MM.1S (cell line): ENCODE measurements around the gene GPX7.

Experiments used
- DNase-seq: peaks from one replicate; pipeline ENCODE4 v3.0.0-alpha.2; 2015
- H2AFZ ChIP-seq: fragments of 300-600 bp; sonication (generic); 2 replicates; pipeline ENCODE4 v1.6.0; 2016; ENCODE audit warnings: antibody characterized with exemption, low read length
- H3F3A ChIP-seq: fragments of 300-600 bp; sonication (generic); 2 replicates; pipeline ENCODE4 v1.6.1; 2016; ENCODE audit warnings: mild to moderate bottlenecking, antibody characterized with exemption, low read length, moderate library complexity, mixed read lengths; ENCODE audit not compliant: insufficient read depth
- H3K27ac ChIP-seq: fragments of 300-600 bp; sonication (generic); 2 replicates; pipeline ENCODE4 v1.5.1; 2016; ENCODE audit warnings: mild to moderate bottlenecking, low read length
- H3K27me3 ChIP-seq: fragments of 300-600 bp; sonication (generic); replicated peaks from 2 replicates; pipeline ENCODE4 v1.6.0; 2016; ENCODE audit warnings: low read length; ENCODE audit not compliant: insufficient read depth
- H3K36me3 ChIP-seq: fragments of 300-600 bp; sonication (generic); replicated peaks from 2 replicates; pipeline ENCODE4 v1.6.1; 2016; ENCODE audit warnings: mild to moderate bottlenecking, low read length, mixed read lengths; ENCODE audit not compliant: insufficient read depth
- H3K4me1 ChIP-seq: fragments of 300-600 bp; sonication (generic); 2 replicates; pipeline ENCODE4 v1.6.1; 2016; ENCODE audit warnings: low read length, mixed read lengths
- H3K4me2 ChIP-seq: fragments of 300-600 bp; sonication (generic); 2 replicates; pipeline ENCODE4 v1.6.0; 2016; ENCODE audit warnings: low read depth, low read length
- H3K4me3 ChIP-seq: fragments of 300-600 bp; sonication (generic); 2 replicates; pipeline ENCODE4 v1.5.1; 2016; ENCODE audit warnings: low read length, mixed read lengths
- H3K79me2 ChIP-seq: fragments of 300-600 bp; sonication (generic); 2 replicates; pipeline ENCODE4 v1.6.1; 2016; ENCODE audit warnings: mixed run types, low read length, mixed read lengths
- H3K9ac ChIP-seq: fragments of 300-600 bp; sonication (generic); 2 replicates; pipeline ENCODE4 v1.6.1; 2016; ENCODE audit warnings: low read length, mixed read lengths
- H3K9me2 ChIP-seq: fragments of 300-600 bp; sonication (generic); replicated peaks from 2 replicates; pipeline ENCODE4 v1.6.1; 2016; ENCODE audit warnings: mild to moderate bottlenecking, low read length, mixed read lengths; ENCODE audit not compliant: insufficient read depth
- H3K9me3 ChIP-seq: fragments of 300-600 bp; sonication (generic); replicated peaks from 2 replicates; pipeline ENCODE4 v1.6.1; 2016; ENCODE audit warnings: mild to moderate bottlenecking, low read length, mixed read lengths; ENCODE audit not compliant: insufficient read depth
- H4K20me1 ChIP-seq: fragments of 300-600 bp; sonication (generic); 2 replicates; pipeline ENCODE4 v1.6.1; 2016; ENCODE audit warnings: mild to moderate bottlenecking, low read length, moderate library complexity, mixed read lengths; ENCODE audit not compliant: insufficient read depth
- EZH2 ChIP-seq: fragments of 300-600 bp; sonication (generic); optimal IDR thresholded peaks from 2 replicates; pipeline ENCODE3; 2017; ENCODE audit warnings: low read depth, mild to moderate bottlenecking, antibody characterized with exemption, low read length, mixed read lengths
- EZH2phosphoT487 ChIP-seq: fragments of 300-600 bp; sonication (generic); IDR thresholded peaks from 2 replicates; pipeline ENCODE4 v1.6.1; 2018; ENCODE audit warnings: antibody characterized with exemption, low read length
- TF ChIP-seq, protein P1 (sequence below): fragments of 300-600 bp; sonication (generic); IDR thresholded peaks from 2 replicates; pipeline ENCODE4 v1.5.1; 2016; ENCODE audit warnings: antibody characterized with exemption, low read length, mixed read lengths

Gene GPX7

DNA sequence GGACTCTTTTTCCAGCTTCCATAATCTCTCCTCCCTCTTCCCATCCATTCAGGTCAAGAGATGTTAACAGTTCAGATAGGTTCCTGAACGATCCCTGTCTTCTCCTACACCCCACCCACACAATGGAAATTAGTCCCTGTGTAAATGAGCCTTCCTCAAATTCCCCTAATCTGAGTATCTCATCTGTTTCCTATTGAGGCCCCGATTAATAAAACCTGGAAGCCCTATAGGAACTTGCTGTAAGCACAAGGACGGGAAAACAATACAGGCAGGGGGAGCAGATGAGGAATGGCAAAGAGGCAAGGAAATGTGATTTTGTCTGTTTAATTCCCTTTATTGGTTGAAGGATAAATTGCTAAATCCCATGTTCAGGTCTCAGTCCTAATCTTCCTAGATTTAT is 7.1 kb upstream of the GPX7 start:
- Histone ChIP-seq H3F3A (no peaks in the 10 kb centered on the region), H3K27ac (no peak overlapping the region), H3K9me3 (no peaks in the 10 kb centered on the region), H3K4me1 (no peaks in the 10 kb centered on the region), H3K9ac (no peak overlapping the region), H3K79me2 (no peaks in the 10 kb centered on the region), H3K9me2 (no peaks in the 10 kb centered on the region), H2AFZ (no peak overlapping the region), H3K27me3 (no peaks in the 10 kb centered on the region), H4K20me1 (no peaks in the 10 kb centered on the region), H3K4me2 (no peak overlapping the region), H3K36me3 (no peaks in the 10 kb centered on the region), H3K4me3 (no peak overlapping the region)
- TF ChIP-seq EZH2: no peak
- TF ChIP-seq, protein P1, sequence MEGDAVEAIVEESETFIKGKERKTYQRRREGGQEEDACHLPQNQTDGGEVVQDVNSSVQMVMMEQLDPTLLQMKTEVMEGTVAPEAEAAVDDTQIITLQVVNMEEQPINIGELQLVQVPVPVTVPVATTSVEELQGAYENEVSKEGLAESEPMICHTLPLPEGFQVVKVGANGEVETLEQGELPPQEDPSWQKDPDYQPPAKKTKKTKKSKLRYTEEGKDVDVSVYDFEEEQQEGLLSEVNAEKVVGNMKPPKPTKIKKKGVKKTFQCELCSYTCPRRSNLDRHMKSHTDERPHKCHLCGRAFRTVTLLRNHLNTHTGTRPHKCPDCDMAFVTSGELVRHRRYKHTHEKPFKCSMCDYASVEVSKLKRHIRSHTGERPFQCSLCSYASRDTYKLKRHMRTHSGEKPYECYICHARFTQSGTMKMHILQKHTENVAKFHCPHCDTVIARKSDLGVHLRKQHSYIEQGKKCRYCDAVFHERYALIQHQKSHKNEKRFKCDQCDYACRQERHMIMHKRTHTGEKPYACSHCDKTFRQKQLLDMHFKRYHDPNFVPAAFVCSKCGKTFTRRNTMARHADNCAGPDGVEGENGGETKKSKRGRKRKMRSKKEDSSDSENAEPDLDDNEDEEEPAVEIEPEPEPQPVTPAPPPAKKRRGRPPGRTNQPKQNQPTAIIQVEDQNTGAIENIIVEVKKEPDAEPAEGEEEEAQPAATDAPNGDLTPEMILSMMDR: no peak
- TF ChIP-seq EZH2phosphoT487: no peak
- DNase-seq: no peak

DNA sequence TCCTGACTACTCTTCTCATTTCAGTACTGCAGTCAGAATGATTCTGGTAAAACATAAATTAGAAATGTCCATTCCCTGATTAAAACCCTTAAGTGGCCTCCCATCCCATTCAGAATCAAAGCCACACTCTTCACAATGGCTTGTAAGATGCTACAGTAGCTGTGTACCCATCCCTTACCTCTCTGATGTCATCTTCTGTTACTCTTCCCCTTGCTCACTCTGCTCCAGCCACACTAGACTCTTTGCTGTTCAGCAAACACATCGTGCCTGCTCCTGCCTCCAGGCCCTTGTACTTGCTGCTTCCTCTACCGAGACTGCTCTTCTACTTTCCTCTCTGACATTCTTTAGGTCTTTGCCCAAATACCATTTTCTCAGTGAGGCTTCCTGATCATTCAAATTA is 4.3 kb upstream of the GPX7 start:
- H3K4me3 ChIP-seq: no peak overlapping the region

DNA sequence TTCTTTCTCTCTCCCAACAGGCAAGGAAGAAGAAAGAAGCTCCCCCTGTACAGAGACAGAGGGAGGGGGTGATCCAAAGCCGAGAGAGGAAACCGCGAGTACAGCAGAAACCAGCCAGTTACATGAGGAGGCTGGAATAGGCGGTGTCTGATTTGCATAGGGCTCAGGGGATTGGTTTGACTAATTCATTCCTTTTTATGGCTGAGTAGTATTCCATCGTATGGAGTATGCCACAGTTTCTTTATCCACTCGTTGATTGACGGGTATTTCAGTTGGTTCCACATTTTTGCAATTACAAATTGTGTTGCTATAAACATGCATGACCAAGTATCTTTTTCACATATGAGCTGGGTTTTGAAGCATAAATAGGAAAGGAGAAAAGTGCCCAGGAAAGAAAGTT is 3.4 kb upstream of the GPX7 start:
- Histone ChIP-seq H3K27me3 (no peaks in the 10 kb centered on the region), H3K9ac (no peak overlapping the region), H3K4me1 (peaks cover 2% of the 10 kb centered on the region), H3K4me2 (no peak overlapping the region), H3K79me2 (no peaks in the 10 kb centered on the region), H3K4me3 (no peak overlapping the region), H3K9me2 (no peaks in the 10 kb centered on the region), H3K9me3 (no peaks in the 10 kb centered on the region), H2AFZ (no peak overlapping the region), H3F3A (no peaks in the 10 kb centered on the region), H3K36me3 (no peaks in the 10 kb centered on the region), H4K20me1 (no peaks in the 10 kb centered on the region), H3K27ac (no peak overlapping the region)
- DNase-seq: no peak
- no peak for TF ChIP-seq EZH2phosphoT487
- TF ChIP-seq, protein P1: no peak

More for the DNA sequence above, 4.3 kb upstream of the GPX7 start:
- no peaks in the 10 kb centered on the region for H3K36me3 ChIP-seq
- H3F3A ChIP-seq: no peaks in the 10 kb centered on the region
- no peak overlapping the region for H2AFZ ChIP-seq
- no peak overlapping the region for H3K9ac ChIP-seq
- no peaks in the 10 kb centered on the region for H3K79me2 ChIP-seq
- DNase-seq: no peak
- no peak overlapping the region for H3K4me2 ChIP-seq
- TF ChIP-seq EZH2phosphoT487 (no peak), EZH2 (no peak)
- TF ChIP-seq, protein P1: no peak
- H3K9me2 ChIP-seq: no peaks in the 10 kb centered on the region
- no peaks in the 10 kb centered on the region for H3K4me1 ChIP-seq
- H3K27me3 ChIP-seq: no peaks in the 10 kb centered on the region
- no peaks in the 10 kb centered on the region for H3K9me3 ChIP-seq
- H3K27ac ChIP-seq: no peak overlapping the region
- no peaks in the 10 kb centered on the region for H4K20me1 ChIP-seq

DNA sequence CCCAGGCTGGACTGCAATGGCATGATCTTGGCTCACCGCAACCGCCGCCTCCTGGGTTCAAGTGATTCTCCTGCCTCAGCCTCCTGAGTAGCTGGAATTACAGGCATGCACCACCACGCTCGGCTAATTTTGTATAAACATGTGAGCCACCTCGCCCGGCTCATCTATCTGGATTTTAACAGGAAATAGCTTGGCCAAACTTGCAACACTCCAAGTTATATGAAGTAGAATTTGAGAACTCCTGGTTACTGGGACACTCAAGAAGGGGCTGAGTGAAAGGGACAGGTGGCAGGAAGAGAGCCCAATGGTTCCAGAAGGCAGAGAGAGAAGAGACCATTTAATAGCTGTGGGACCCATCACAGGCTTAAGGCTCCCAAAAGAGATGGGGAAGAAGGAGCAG is 2.9 kb upstream of the GPX7 start:
- Histone ChIP-seq H3K4me1 (peaks cover 7% of the 10 kb centered on the region), H4K20me1 (no peaks in the 10 kb centered on the region)
- no peak for TF ChIP-seq EZH2phosphoT487
- TF ChIP-seq EZH2: no peak
- TF ChIP-seq, protein P1: no peak

More for the DNA sequence above, 2.9 kb upstream of the GPX7 start:
- no peak overlapping the region for H3K27ac ChIP-seq
- H3K4me2 ChIP-seq: no peak overlapping the region
- no peaks in the 10 kb centered on the region for H3K9me3 ChIP-seq
- H2AFZ ChIP-seq: no peak overlapping the region
- no peak overlapping the region for H3K4me3 ChIP-seq
- H3K27me3 ChIP-seq: no peaks in the 10 kb centered on the region
- no peaks in the 10 kb centered on the region for H3K36me3 ChIP-seq
- no peaks in the 10 kb centered on the region for H3F3A ChIP-seq
- no peaks in the 10 kb centered on the region for H3K79me2 ChIP-seq
- H3K9me2 ChIP-seq: no peaks in the 10 kb centered on the region
- H3K9ac ChIP-seq: no peak overlapping the region
- DNase-seq: no peak
